Pancreas (tissue), 10 donors: ENCODE measurements around the gene BAIAP3. TPM values are rescaled to one million over a fixed set of nuclear protein-coding genes. Genes with fewer than 3 reads are reported as not detected.
A peak's percentile ranks its signal among the peaks of the same experiment; 100 is the strongest.

Source experiments
- ATAC-seq, 4 donors: fragments of 200-7000 bp; cut with Tn5 transposase; one replicate each; pipeline versions ENCODE4 v1.8.0 to v1.9.1; 2020; ENCODE audit warnings: mild to moderate bottlenecking in 4 of 4, moderate library complexity in 4 of 4
- DNase-seq, 6 donors: peaks; one replicate each; pipeline ENCODE4 v3.0.0-alpha.2; 2020
- FAIRE-seq: peaks from 2 replicates; lab custom pipeline; 2012; peaks lifted over from hg19 to GRCh38; lab: Jason Lieb, UNC
- H3K27ac ChIP-seq, 4 donors: fragments of 200-600 bp; sonication (generic); 1 replicate in 3 of 4; 2 replicates in 1 of 4; pipeline versions ENCODE4 v1.5.0 to v1.8.0; 2020
- H3K27me3 ChIP-seq, 4 donors: fragments of 200-600 bp; one replicate each; pipeline ENCODE4 v1.8.0; 2021
- H3K36me3 ChIP-seq, 3 donors: fragments of 200-600 bp; sonication (generic) in 1 of 3; one replicate each; pipeline versions ENCODE4 v1.5.0 to v1.8.0; 2020 to 2021
- H3K4me1 ChIP-seq, 3 donors: fragments of 200-600 bp; one replicate each; pipeline ENCODE4 v1.8.0; 2021
- H3K4me3 ChIP-seq, 4 donors: fragments of 200-600 bp; sonication (generic) in 2 of 4; one replicate each; pipeline versions ENCODE4 v1.5.0 to v1.8.0; 2020 to 2021
- H3K9me3 ChIP-seq, 4 donors: fragments of 200-600 bp; one replicate each; pipeline ENCODE4 v1.8.0; 2021
- WGBS, 2 donors: extraction: QIAGEN DNeasy Blood & Tissue Kit; methylation state at CpG; one replicate each; pipeline ENCODE4 v1.1.7; 2013; 5-methylcytosine and 5-hydroxymethylcytosine counted together
- intact Hi-C, 3 donors: fragments of 100-400 bp; cut with DNase I; formaldehyde crosslinking; loops; one replicate each; pipeline versions ENCODE4 v1.11.1 to v1.14.2; 2022
- polyA plus RNA-seq, 2 donors: library from polyadenylated mRNA; stranded (reverse); fragments of 200-250 nt; gene quantifications; one replicate each; pipeline ENCODE4 v1.2.3, GENCODE V29; 2013
- total RNA-seq, 6 donors: library from RNA; stranded (reverse); fragmentation: NEBNext Ultra II Directional in 4 of 6; extraction: Animal tissue kit (Norgen Biotek cat#: 25700) in 4 of 6; gene quantifications; one replicate each; pipeline versions ENCODE4 v1.2.1 to v1.2.4, GENCODE V29; 2021 to 2023
- TF ChIP-seq, protein P1 (sequence below), 4 donors: fragments of 200-600 bp; sonication (generic) in 3 of 4; IDR thresholded peaks; one replicate each; pipeline versions ENCODE4 v1.5.0 to v1.8.0; 2021; ENCODE audit warnings: antibody characterized with exemption in 4 of 4
- donor health status: healthy with polysubstance abuse.
- donor health status: DM: no; HTN: no; CAD: no; lungs with moderate emphysema.
- donor health status: DM: no; HTN: no; CAD: no.
- donor health status: control.
- donor health status: control.
- donor health status: Bipolar disorder and iron deficiency.
- donor health status: DM: yes; HTN: yes; CAD: no.
- donor health status: DM: no; HTN: no; CAD: no.
- donor health status: DM: no; HTN: no; CAD: no.
- donor health status: DM: yes; HTN: yes; CAD: no.

Gene BAIAP3
- total and polyA plus RNA-seq, 8 donors: 2.1 to 110 (median 12.6) TPM

GRCh38 chr16:1377406-1378010 lies 44.1 kb downstream of the BAIAP3 start:
- FAIRE-seq (no peak), ATAC-seq (no peak), DNase-seq (no peak)
- intact Hi-C loops: no loop called here
- no peaks in the 10 kb centered on the region for H3K9me3 ChIP-seq
- H3K36me3 ChIP-seq: peaks cover 0 to 4% (median 0%) of the 10 kb centered on the region in 3 donors
- H3K4me3 ChIP-seq: no peak overlapping the region
- H3K27me3 ChIP-seq: no peaks in the 10 kb centered on the region
- peaks cover 0 to 7% (median 0%) of the 10 kb centered on the region in 3 donors for H3K4me1 ChIP-seq
- WGBS, 2 donors: 94 to 98% methylated on average over 10 of the region's 10 CpGs
- TF ChIP-seq, protein P1, sequence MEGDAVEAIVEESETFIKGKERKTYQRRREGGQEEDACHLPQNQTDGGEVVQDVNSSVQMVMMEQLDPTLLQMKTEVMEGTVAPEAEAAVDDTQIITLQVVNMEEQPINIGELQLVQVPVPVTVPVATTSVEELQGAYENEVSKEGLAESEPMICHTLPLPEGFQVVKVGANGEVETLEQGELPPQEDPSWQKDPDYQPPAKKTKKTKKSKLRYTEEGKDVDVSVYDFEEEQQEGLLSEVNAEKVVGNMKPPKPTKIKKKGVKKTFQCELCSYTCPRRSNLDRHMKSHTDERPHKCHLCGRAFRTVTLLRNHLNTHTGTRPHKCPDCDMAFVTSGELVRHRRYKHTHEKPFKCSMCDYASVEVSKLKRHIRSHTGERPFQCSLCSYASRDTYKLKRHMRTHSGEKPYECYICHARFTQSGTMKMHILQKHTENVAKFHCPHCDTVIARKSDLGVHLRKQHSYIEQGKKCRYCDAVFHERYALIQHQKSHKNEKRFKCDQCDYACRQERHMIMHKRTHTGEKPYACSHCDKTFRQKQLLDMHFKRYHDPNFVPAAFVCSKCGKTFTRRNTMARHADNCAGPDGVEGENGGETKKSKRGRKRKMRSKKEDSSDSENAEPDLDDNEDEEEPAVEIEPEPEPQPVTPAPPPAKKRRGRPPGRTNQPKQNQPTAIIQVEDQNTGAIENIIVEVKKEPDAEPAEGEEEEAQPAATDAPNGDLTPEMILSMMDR (IDR thresholded peaks at IDR 0.05): no peak
- no peak overlapping the region for H3K27ac ChIP-seq

DNA sequence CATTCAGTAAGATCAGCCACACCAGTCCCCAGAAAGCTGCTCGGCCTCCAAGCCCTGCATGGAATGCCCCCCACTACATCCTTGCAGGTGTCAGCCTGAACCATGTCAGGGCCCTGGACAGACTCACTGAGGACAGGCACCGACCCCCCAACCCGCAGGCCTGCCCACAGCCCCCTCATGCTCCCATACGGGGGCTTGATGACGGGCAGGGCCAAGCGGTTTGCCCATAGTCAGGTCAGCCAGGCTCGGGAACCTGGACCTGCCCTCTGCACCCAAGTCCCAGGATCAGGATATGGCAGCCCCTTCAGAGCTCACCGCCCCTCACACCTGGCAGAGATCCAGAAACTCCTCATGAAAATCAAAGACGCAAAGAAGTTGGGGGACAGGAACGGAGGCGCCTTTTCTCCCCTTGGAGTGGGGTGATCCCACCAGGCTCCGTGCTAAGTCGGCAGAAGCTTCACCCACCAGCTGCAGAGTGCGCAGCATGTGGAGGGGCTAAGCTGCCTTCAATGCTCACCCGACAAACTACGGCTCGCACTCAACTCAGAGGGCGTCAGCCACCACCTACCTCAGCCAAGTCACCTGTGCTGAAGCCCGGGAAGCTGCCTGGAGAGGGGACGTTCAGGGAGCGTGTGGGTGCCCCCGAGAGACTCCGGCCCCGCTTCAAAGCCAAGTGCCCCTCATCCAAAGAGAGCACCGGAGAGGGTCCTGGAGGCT lies 44.8 kb downstream of the BAIAP3 start:
- WGBS, 2 donors: 93 to 97% methylated on average over 25 of the region's 25 CpGs
- peak overlapping the region in 2 of 4 donors; percentile 23 to 54 for H3K4me3 ChIP-seq
- H3K4me1 ChIP-seq: peaks cover 0 to 7% (median 0%) of the 10 kb centered on the region in 3 donors
- peaks cover 0 to 4% (median 0%) of the 10 kb centered on the region in 3 donors for H3K36me3 ChIP-seq
- TF ChIP-seq, protein P1 (IDR thresholded peaks at IDR 0.05): no peak
- H3K9me3 ChIP-seq: no peaks in the 10 kb centered on the region
- ATAC-seq (no peak), DNase-seq (peak in 1 of 6 donors; percentile 73), FAIRE-seq (no peak)
- intact Hi-C loops: no loop called here
- H3K27me3 ChIP-seq: no peaks in the 10 kb centered on the region
- H3K27ac ChIP-seq: no peak overlapping the region

DNA sequence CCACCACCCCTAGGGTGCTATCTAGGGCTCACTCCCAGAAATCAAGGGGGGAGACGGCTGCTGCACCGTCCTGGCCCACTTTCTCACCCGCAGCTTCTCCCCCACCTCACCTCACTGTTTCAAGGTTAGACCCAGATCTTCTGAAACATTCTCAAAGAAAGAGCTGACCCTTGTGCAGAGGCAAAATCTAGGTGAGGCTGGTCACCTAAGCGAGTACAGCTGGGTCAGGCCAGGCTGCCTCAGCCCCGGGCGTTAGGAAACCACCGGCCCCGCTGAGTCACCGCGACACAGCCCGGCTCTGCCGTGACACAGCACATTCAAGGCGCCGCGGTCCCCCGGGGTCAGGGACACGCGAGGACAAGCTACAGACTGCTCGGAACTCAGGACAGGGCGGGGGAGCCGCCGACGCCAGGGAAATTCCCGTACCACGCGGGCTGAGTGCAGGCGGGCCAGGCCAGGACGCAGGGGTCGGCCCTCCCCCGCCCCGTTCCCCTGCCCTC lies 45.4 kb downstream of the BAIAP3 start:
- ATAC-seq: peak; percentile 75 to 87 (median 84)
- intact Hi-C loops: no loop called here
- no peaks in the 10 kb centered on the region for H3K9me3 ChIP-seq
- peaks cover 0 to 7% (median 0%) of the 10 kb centered on the region in 3 donors for H3K4me1 ChIP-seq
- TF ChIP-seq, protein P1 (IDR thresholded peaks at IDR 0.05): no peak
- peak; percentile 74 to 91 (median 80) for DNase-seq
- peak overlapping the region in 3 of 4 donors; percentile 22 to 47 (median 43) for H3K27ac ChIP-seq
- 9 to 10% methylated on average over 31 of the region's 31 CpGs for WGBS, 2 donors
- peak overlapping the region; percentile 23 to 54 (median 30) for H3K4me3 ChIP-seq
- peaks cover 0 to 4% (median 0%) of the 10 kb centered on the region in 3 donors for H3K36me3 ChIP-seq
- FAIRE-seq: no peak
- no peaks in the 10 kb centered on the region for H3K27me3 ChIP-seq

GRCh38 chr16:1379304-1380076 lies 46.0 kb downstream of the BAIAP3 start:
- Histone ChIP-seq H3K27me3 (no peaks in the 10 kb centered on the region), H3K9me3 (no peaks in the 10 kb centered on the region), H3K4me1 (peaks cover 0 to 7% (median 0%) of the 10 kb centered on the region in 3 donors), H3K36me3 (peaks cover 0 to 4% (median 0%) of the 10 kb centered on the region in 3 donors), H3K4me3 (peak overlapping the region; percentile 23 to 54 (median 30)), H3K27ac (peak overlapping the region in 3 of 4 donors; percentile 22 to 47 (median 43))
- FAIRE-seq (no peak), DNase-seq (peak; percentile 34 to 92 (median 68)), ATAC-seq (peak; percentile 87 to 91 (median 90))
- 2 to 4% methylated on average over 43 to 95 of the region's 95 CpGs for WGBS, 2 donors
- TF ChIP-seq, protein P1 (IDR thresholded peaks at IDR 0.05): no peak
- intact Hi-C loops: no loop called here
